Hepatocyte (in vitro differentiated cells): ENCODE results near the gene TMEM106C. TPM values are rescaled to one million over a fixed set of nuclear protein-coding genes. Genes with fewer than 3 reads are reported as not detected.

Source experiments
- DNase-seq: peaks from one replicate; pipeline ENCODE4 v3.0.0-alpha.2; 2016; ENCODE audit warnings: low spot score
- H2AFZ ChIP-seq: fragments of 200-600 bp; sonication (generic); 2 replicates; pipeline ENCODE4 v1.6.0; 2016; ENCODE audit warnings: antibody characterized with exemption, mild to moderate bottlenecking
- H3K27ac ChIP-seq: fragments of 200-600 bp; sonication (generic); 2 replicates; pipeline ENCODE4 v1.5.1; 2016; ENCODE audit warnings: mild to moderate bottlenecking
- H3K27me3 ChIP-seq: fragments of 200-600 bp; sonication (generic); 2 replicates; pipeline ENCODE4 v1.6.1; 2016
- H3K36me3 ChIP-seq: fragments of 200-600 bp; sonication (generic); replicated peaks from 2 replicates; pipeline ENCODE4 v1.5.1; 2016; ENCODE audit warnings: low read depth; ENCODE audit not compliant: insufficient read depth
- H3K4me1 ChIP-seq: fragments of 200-600 bp; sonication (generic); 2 replicates; pipeline ENCODE4 v1.5.1; 2016; ENCODE audit warnings: mild to moderate bottlenecking, moderate library complexity; ENCODE audit not compliant: insufficient read depth
- H3K4me2 ChIP-seq: fragments of 200-600 bp; sonication (generic); 2 replicates; pipeline ENCODE4 v1.6.0; 2016
- H3K4me3 ChIP-seq: fragments of 200-600 bp; sonication (generic); 2 replicates; pipeline ENCODE4 v1.5.1; 2016; ENCODE audit warnings: mild to moderate bottlenecking
- H3K79me2 ChIP-seq: fragments of 200-600 bp; sonication (generic); 2 replicates; pipeline ENCODE4 v1.6.0; 2017; ENCODE audit warnings: mild to moderate bottlenecking
- H3K9me2 ChIP-seq: fragments of 200-600 bp; sonication (generic); replicated peaks from 2 replicates; pipeline ENCODE4 v1.6.0; 2017; ENCODE audit warnings: mild to moderate bottlenecking; ENCODE audit not compliant: insufficient read depth
- H3K9me3 ChIP-seq: fragments of 200-600 bp; sonication (generic); 2 replicates; pipeline ENCODE4 v1.5.1; 2016; ENCODE audit warnings: low read depth, mild to moderate bottlenecking
- H4K20me1 ChIP-seq: fragments of 200-600 bp; sonication (generic); 2 replicates; pipeline ENCODE4 v1.6.0; 2016; ENCODE audit warnings: mild to moderate bottlenecking; ENCODE audit not compliant: insufficient read depth, poor library complexity, severe bottlenecking
- EZH2 ChIP-seq: fragments of 200-600 bp; sonication (generic); IDR thresholded peaks from 2 replicates; pipeline ENCODE4 v1.6.1; 2016; ENCODE audit warnings: antibody characterized with exemption, mild to moderate bottlenecking, borderline replicate concordance
- EZH2phosphoT487 ChIP-seq: fragments of 200-600 bp; sonication (generic); IDR thresholded peaks from one replicate; pipeline ENCODE4 v1.6.1; 2018; ENCODE audit warnings: antibody characterized with exemption, mild to moderate bottlenecking, low read depth, moderate library complexity; ENCODE audit not compliant: unreplicated experiment, severe bottlenecking
- WGBS: methylation state at CpG from one replicate; pipeline ENCODE4 v1.1.6; 2016; ENCODE audit warnings: low lambda C conversion rate; ENCODE audit errors: missing lambda C conversion rate; 5-methylcytosine and 5-hydroxymethylcytosine counted together
- polyA plus RNA-seq: library from polyadenylated mRNA; unstranded; fragments of >200 nt; fragmentation: Nextera tagmentation; extraction: Ambion mirVana; gene quantifications from 2 replicates; pipeline ENCODE4 v1.2.1, GENCODE V29; 2016
- total RNA-seq: library from RNA; depleted of rRNA; stranded (reverse); fragments of >200 nt; gene quantifications from 2 replicates; pipeline ENCODE4 v1.2.3, GENCODE V29; 2014
- TF ChIP-seq, protein P1 (sequence below): fragments of 200-600 bp; sonication (generic); IDR thresholded peaks from 2 replicates; pipeline ENCODE4 v1.5.1; 2016; ENCODE audit warnings: antibody characterized with exemption, mild to moderate bottlenecking; ENCODE audit not compliant: poor library complexity

The TMEM106C gene
- total and polyA plus RNA-seq, 2 experiments from 2014 or later, result 101 to 113 TPM

DNA sequence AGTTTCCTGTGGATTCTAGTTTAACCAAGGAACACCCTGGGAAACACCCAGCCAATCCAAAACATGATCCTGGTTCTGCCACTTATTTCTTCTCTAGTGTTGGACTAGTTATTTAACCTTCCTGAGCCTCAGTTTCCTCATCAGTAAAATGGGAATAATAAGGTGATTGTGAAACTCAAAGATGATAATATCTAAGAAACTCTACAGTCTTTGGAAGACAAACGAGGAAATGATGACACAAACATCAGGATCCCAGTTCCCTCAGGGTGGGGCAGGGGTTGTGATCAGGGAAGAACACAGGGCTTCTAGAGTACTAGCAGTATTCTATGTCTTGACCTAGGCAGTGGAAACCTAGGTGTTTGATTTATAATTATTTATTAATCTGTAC lies 18.1 kb upstream of the TMEM106C start:
- H3K27ac ChIP-seq, result no peak overlapping the region
- TF ChIP-seq EZH2 (no peak), EZH2phosphoT487 (no peak)
- TF ChIP-seq, protein P1, sequence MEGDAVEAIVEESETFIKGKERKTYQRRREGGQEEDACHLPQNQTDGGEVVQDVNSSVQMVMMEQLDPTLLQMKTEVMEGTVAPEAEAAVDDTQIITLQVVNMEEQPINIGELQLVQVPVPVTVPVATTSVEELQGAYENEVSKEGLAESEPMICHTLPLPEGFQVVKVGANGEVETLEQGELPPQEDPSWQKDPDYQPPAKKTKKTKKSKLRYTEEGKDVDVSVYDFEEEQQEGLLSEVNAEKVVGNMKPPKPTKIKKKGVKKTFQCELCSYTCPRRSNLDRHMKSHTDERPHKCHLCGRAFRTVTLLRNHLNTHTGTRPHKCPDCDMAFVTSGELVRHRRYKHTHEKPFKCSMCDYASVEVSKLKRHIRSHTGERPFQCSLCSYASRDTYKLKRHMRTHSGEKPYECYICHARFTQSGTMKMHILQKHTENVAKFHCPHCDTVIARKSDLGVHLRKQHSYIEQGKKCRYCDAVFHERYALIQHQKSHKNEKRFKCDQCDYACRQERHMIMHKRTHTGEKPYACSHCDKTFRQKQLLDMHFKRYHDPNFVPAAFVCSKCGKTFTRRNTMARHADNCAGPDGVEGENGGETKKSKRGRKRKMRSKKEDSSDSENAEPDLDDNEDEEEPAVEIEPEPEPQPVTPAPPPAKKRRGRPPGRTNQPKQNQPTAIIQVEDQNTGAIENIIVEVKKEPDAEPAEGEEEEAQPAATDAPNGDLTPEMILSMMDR, result no peak
- no peaks in the 10 kb centered on the region for H3K9me3 ChIP-seq
- no peak overlapping the region for H3K4me2 ChIP-seq
- H3K4me1 ChIP-seq, result no peaks in the 10 kb centered on the region
- no peaks in the 10 kb centered on the region for H3K36me3 ChIP-seq
- no peak overlapping the region for H3K4me3 ChIP-seq
- H2AFZ ChIP-seq, result no peak overlapping the region
- no peaks in the 10 kb centered on the region for H3K27me3 ChIP-seq
- 79% methylated on average over 1 of the region's 1 CpG for WGBS
- H3K79me2 ChIP-seq, result no peaks in the 10 kb centered on the region
- no peaks in the 10 kb centered on the region for H4K20me1 ChIP-seq
- H3K9me2 ChIP-seq, result no peaks in the 10 kb centered on the region
- no peak for DNase-seq

DNA sequence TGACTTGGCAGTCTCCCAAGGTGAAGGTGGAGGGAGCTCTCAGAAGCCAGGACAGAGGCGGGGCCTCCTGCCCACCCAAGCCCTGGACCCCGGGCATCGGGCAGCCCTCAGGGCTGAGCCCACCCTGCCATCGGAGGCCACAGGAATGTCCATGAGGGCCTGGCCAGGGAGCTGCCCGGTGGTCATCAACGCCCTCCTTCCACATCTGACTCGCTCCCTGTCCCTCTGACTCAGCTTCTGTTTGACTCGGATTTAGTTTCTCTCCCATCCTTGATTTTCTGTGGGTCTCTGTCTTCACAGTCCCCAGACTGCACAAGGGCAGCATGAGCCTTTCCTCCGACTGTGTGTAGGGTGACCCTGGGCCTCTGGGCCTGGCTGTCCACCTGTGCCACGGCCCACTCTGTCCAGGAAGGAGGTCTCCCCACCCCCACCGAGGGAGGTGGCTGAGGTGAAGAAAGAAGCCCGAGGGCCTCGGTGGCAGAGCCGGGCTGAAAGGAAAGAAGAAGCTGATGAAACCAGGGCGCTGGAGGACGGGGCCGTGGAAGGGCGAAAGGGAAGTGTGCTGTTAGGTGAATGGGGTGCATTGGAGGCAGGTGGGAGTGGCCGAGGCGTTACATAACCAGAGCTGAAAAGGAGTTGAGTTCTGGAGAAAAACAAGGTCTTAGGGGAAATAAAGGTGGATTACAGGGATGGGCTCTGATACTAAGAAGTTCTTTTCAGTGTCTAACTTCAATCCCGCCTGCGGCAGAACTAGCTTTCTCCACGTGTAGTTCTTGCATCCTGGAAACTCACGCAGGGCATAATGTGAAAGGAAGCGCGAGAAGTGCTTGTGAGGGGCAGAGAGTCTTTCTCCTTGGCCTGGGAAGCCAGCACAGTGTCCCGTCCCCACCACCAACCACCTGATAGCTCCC lies 16.7 kb upstream of the TMEM106C start:
- Histone ChIP-seq H3K27me3 (no peaks in the 10 kb centered on the region), H3K36me3 (no peaks in the 10 kb centered on the region), H3K79me2 (no peaks in the 10 kb centered on the region), H2AFZ (no peak overlapping the region), H3K4me2 (no peak overlapping the region), H3K4me1 (no peaks in the 10 kb centered on the region), H3K27ac (no peak overlapping the region), H3K9me2 (no peaks in the 10 kb centered on the region), H4K20me1 (no peaks in the 10 kb centered on the region), H3K4me3 (no peak overlapping the region), H3K9me3 (no peaks in the 10 kb centered on the region)
- TF ChIP-seq, protein P1, result no peak
- TF ChIP-seq EZH2phosphoT487 (no peak), EZH2 (no peak)
- 85% methylated on average over 26 of the region's 27 CpGs for WGBS
- no peak for DNase-seq

GRCh38 chr12:47947341-47947740 lies 16.1 kb upstream of the TMEM106C start:
- H3K27ac ChIP-seq, result no peak overlapping the region
- H3K4me3 ChIP-seq, result no peak overlapping the region
- no peaks in the 10 kb centered on the region for H3K27me3 ChIP-seq
- no peak overlapping the region for H3K4me2 ChIP-seq
- 84% methylated on average over 12 of the region's 12 CpGs for WGBS
- H3K9me2 ChIP-seq, result no peaks in the 10 kb centered on the region
- TF ChIP-seq, protein P1, result no peak
- no peak for TF ChIP-seq EZH2phosphoT487
- no peak for TF ChIP-seq EZH2
- H3K79me2 ChIP-seq, result no peaks in the 10 kb centered on the region
- H3K36me3 ChIP-seq, result no peaks in the 10 kb centered on the region
- H4K20me1 ChIP-seq, result no peaks in the 10 kb centered on the region
- no peak overlapping the region for H2AFZ ChIP-seq
- no peak for DNase-seq
- H3K9me3 ChIP-seq, result no peaks in the 10 kb centered on the region
- no peaks in the 10 kb centered on the region for H3K4me1 ChIP-seq
